HEK293 (cell line): Measurements from ENCODE around the gene NGB.

Experiments
- CTCF ChIP-seq: fragments of 450-650 bp; formaldehyde crosslinking; IDR thresholded peaks from 2 replicates; pipeline ENCODE4 v1.5.1; 2016; ENCODE audit warnings: missing biosample characterization, missing genetic modification characterization
- PRDM4 ChIP-seq: fragments of 450-650 bp; formaldehyde crosslinking; IDR thresholded peaks from 2 replicates; pipeline ENCODE4 v1.5.1; 2017; ENCODE audit warnings: missing biosample characterization, missing genetic modification characterization
- REST ChIP-seq: fragments of 450-650 bp; formaldehyde crosslinking; IDR thresholded peaks from 2 replicates; pipeline ENCODE4 v1.5.1; 2016; ENCODE audit warnings: missing biosample characterization, missing genetic modification characterization
- YY1 ChIP-seq: fragments of 450-650 bp; formaldehyde crosslinking; IDR thresholded peaks from 2 replicates; pipeline ENCODE4 v1.5.1; 2018; ENCODE audit warnings: missing biosample characterization, missing genetic modification characterization
- ZBTB26 ChIP-seq: fragments of 450-650 bp; formaldehyde crosslinking; optimal IDR thresholded peaks from 2 replicates; pipeline ENCODE3; 2016; ENCODE audit warnings: missing biosample characterization, mild to moderate bottlenecking, missing genetic modification characterization
- ZNF155 ChIP-seq: fragments of 450-650 bp; formaldehyde crosslinking; IDR thresholded peaks from 2 replicates; pipeline ENCODE4 v1.5.1; 2016; ENCODE audit warnings: missing biosample characterization, missing genetic modification characterization
- ZNF292 ChIP-seq: fragments of 450-650 bp; formaldehyde crosslinking; IDR thresholded peaks from 2 replicates; pipeline ENCODE4 v1.5.1; 2016; ENCODE audit warnings: low read depth, missing biosample characterization, missing genetic modification characterization, borderline replicate concordance
- ZNF48 ChIP-seq: fragments of 450-650 bp; formaldehyde crosslinking; IDR thresholded peaks from 2 replicates; pipeline ENCODE4 v1.5.1; 2016; ENCODE audit warnings: missing biosample characterization, missing genetic modification characterization
- ZNF580 ChIP-seq: fragments of 450-650 bp; formaldehyde crosslinking; IDR thresholded peaks from 2 replicates; pipeline ENCODE4 v1.5.1; 2016; ENCODE audit warnings: missing biosample characterization, missing genetic modification characterization
- ZNF639 ChIP-seq: fragments of 450-650 bp; formaldehyde crosslinking; IDR thresholded peaks from 2 replicates; pipeline ENCODE4 v1.5.1; 2016; ENCODE audit warnings: missing biosample characterization, missing genetic modification characterization
- ZNF670 ChIP-seq: fragments of 450-650 bp; formaldehyde crosslinking; IDR thresholded peaks from 2 replicates; pipeline ENCODE4 v1.5.1; 2016; ENCODE audit warnings: missing biosample characterization, missing genetic modification characterization, low read depth
- ZNF785 ChIP-seq: fragments of 450-650 bp; formaldehyde crosslinking; IDR thresholded peaks from 2 replicates; pipeline ENCODE4 v1.5.1; 2016; ENCODE audit warnings: missing biosample characterization, missing genetic modification characterization
- ZSCAN5A ChIP-seq: fragments of 450-650 bp; formaldehyde crosslinking; IDR thresholded peaks from 2 replicates; pipeline ENCODE4 v1.5.1; 2016; ENCODE audit warnings: missing biosample characterization, missing genetic modification characterization
- ZXDB ChIP-seq: fragments of 450-650 bp; formaldehyde crosslinking; IDR thresholded peaks from 2 replicates; pipeline ENCODE4 v1.5.1; 2016; ENCODE audit warnings: missing biosample characterization, missing genetic modification characterization

GRCh38 chr14:77236814-77237213 lies 34.2 kb downstream of the NGB start:
- TF ChIP-seq CTCF (tag by site-specific recombination) (no peak), REST (tag by site-specific recombination) (no peak), YY1 (tag by site-specific recombination) (no peak), ZNF785 (tag by site-specific recombination) (no peak), ZNF639 (no peak), PRDM4 (tag by site-specific recombination) (no peak), ZNF670 (no peak), ZNF155 (no peak), ZNF292 (no peak), ZNF580 (tag by site-specific recombination) (no peak), ZXDB (no peak), ZBTB26 (no peak), ZSCAN5A (tag by site-specific recombination) (no peak), ZNF48 (no peak)
